IPS-20b (cell line): ENCODE measurements around the gene GLP2R.

ENCODE experiments used
- H3K27ac ChIP-seq: one replicate; pipeline ENCODE4 v1.5.1; 2013; ENCODE audit warnings: low read length
- H3K27me3 ChIP-seq: 2 replicates; pipeline ENCODE4 v1.6.1; 2013; ENCODE audit warnings: mild to moderate bottlenecking, low read length, inconsistent platforms; ENCODE audit not compliant: insufficient read depth
- H3K36me3 ChIP-seq: 2 replicates; pipeline ENCODE4 v1.6.1; 2013; ENCODE audit warnings: low read depth, mild to moderate bottlenecking, inconsistent platforms, low read length, moderate library complexity; ENCODE audit not compliant: insufficient read depth
- H3K4me1 ChIP-seq: 2 replicates; pipeline ENCODE4 v1.6.1; 2013; ENCODE audit warnings: mild to moderate bottlenecking, control low read depth, inconsistent platforms, low read length, moderate library complexity; ENCODE audit not compliant: insufficient read depth
- H3K4me3 ChIP-seq: 2 replicates; pipeline ENCODE4 v1.5.1; 2013; ENCODE audit warnings: mild to moderate bottlenecking, low read length, inconsistent platforms
- H3K9ac ChIP-seq: 2 replicates; pipeline ENCODE4 v1.6.1; 2013; ENCODE audit warnings: low read depth, mild to moderate bottlenecking, inconsistent platforms, low read length, moderate library complexity
- H3K9me3 ChIP-seq: 2 replicates; pipeline ENCODE4 v1.6.1; 2013; ENCODE audit warnings: mild to moderate bottlenecking, low read depth, low read length, inconsistent platforms; ENCODE audit not compliant: insufficient read depth

The GLP2R gene

GRCh38 chr17:9798724-9799123, 27.0 kb upstream of the GLP2R start:
- Histone ChIP-seq H3K36me3 (no peaks in the 10 kb centered on the region), H3K27me3 (no peaks in the 10 kb centered on the region), H3K4me1 (no peaks in the 10 kb centered on the region), H3K9me3 (no peaks in the 10 kb centered on the region), H3K27ac (no peak overlapping the region), H3K4me3 (no peak overlapping the region), H3K9ac (no peak overlapping the region)

GRCh38 chr17:9801505-9801904, 24.2 kb upstream of the GLP2R start:
- H3K9me3 ChIP-seq: no peaks in the 10 kb centered on the region
- H3K27ac ChIP-seq: no peak overlapping the region
- H3K4me1 ChIP-seq: no peaks in the 10 kb centered on the region
- no peak overlapping the region for H3K9ac ChIP-seq
- no peaks in the 10 kb centered on the region for H3K27me3 ChIP-seq
- H3K4me3 ChIP-seq: no peak overlapping the region
- H3K36me3 ChIP-seq: no peaks in the 10 kb centered on the region

GRCh38 chr17:9802294-9802693, 23.4 kb upstream of the GLP2R start:
- H3K27ac ChIP-seq: no peak overlapping the region
- no peaks in the 10 kb centered on the region for H3K9me3 ChIP-seq
- H3K4me1 ChIP-seq: no peaks in the 10 kb centered on the region
- H3K9ac ChIP-seq: no peak overlapping the region
- H3K27me3 ChIP-seq: no peaks in the 10 kb centered on the region
- H3K36me3 ChIP-seq: no peaks in the 10 kb centered on the region
- H3K4me3 ChIP-seq: no peak overlapping the region

GRCh38 chr17:9802697-9803096, 23.0 kb upstream of the GLP2R start:
- no peaks in the 10 kb centered on the region for H3K36me3 ChIP-seq
- no peak overlapping the region for H3K9ac ChIP-seq
- H3K4me3 ChIP-seq: no peak overlapping the region
- no peak overlapping the region for H3K27ac ChIP-seq
- no peaks in the 10 kb centered on the region for H3K27me3 ChIP-seq
- no peaks in the 10 kb centered on the region for H3K9me3 ChIP-seq
- H3K4me1 ChIP-seq: no peaks in the 10 kb centered on the region

GRCh38 chr17:9805769-9806168, 20.0 kb upstream of the GLP2R start:
- no peaks in the 10 kb centered on the region for H3K27me3 ChIP-seq

GRCh38 chr17:9806699-9807098, 19.0 kb upstream of the GLP2R start:
- H3K9me3 ChIP-seq: no peaks in the 10 kb centered on the region
- H3K27ac ChIP-seq: no peak overlapping the region
- H3K36me3 ChIP-seq: no peaks in the 10 kb centered on the region
- no peaks in the 10 kb centered on the region for H3K27me3 ChIP-seq
- H3K4me3 ChIP-seq: no peak overlapping the region
- H3K9ac ChIP-seq: no peak overlapping the region
- H3K4me1 ChIP-seq: no peaks in the 10 kb centered on the region

More at GRCh38 chr17:9805769-9806168, 20.0 kb upstream of the GLP2R start:
- H3K9ac ChIP-seq: no peak overlapping the region
- no peaks in the 10 kb centered on the region for H3K9me3 ChIP-seq
- no peak overlapping the region for H3K4me3 ChIP-seq
- H3K4me1 ChIP-seq: no peaks in the 10 kb centered on the region
- no peak overlapping the region for H3K27ac ChIP-seq
- H3K36me3 ChIP-seq: no peaks in the 10 kb centered on the region

- Histone ChIP-seq H3K9ac (no peak overlapping the region), H3K27ac (no peak overlapping the region)
Observed at GRCh38 chr17:9809409-9809808, 16.3 kb upstream of the GLP2R start.

GRCh38 chr17:9810100-9810949, 15.4 kb upstream of the GLP2R start:
- Histone ChIP-seq H3K4me1 (no peaks in the 10 kb centered on the region), H3K4me3 (no peak overlapping the region), H3K27me3 (no peaks in the 10 kb centered on the region), H3K27ac (no peak overlapping the region), H3K9me3 (no peaks in the 10 kb centered on the region), H3K9ac (no peak overlapping the region), H3K36me3 (no peaks in the 10 kb centered on the region)

More at GRCh38 chr17:9809409-9809808, 16.3 kb upstream of the GLP2R start:
- Histone ChIP-seq H3K27me3 (no peaks in the 10 kb centered on the region), H3K4me1 (no peaks in the 10 kb centered on the region), H3K36me3 (no peaks in the 10 kb centered on the region), H3K4me3 (no peak overlapping the region), H3K9me3 (no peaks in the 10 kb centered on the region)

- no peaks in the 10 kb centered on the region for H3K9me3 ChIP-seq
- no peak overlapping the region for H3K4me3 ChIP-seq
- no peaks in the 10 kb centered on the region for H3K4me1 ChIP-seq
- no peaks in the 10 kb centered on the region for H3K27me3 ChIP-seq
- no peak overlapping the region for H3K9ac ChIP-seq
- no peaks in the 10 kb centered on the region for H3K36me3 ChIP-seq
- H3K27ac ChIP-seq: no peak overlapping the region
Observed at GRCh38 chr17:9811086-9811485, 14.6 kb upstream of the GLP2R start.

- Histone ChIP-seq H3K9ac (no peak overlapping the region), H3K36me3 (no peaks in the 10 kb centered on the region), H3K4me1 (no peaks in the 10 kb centered on the region), H3K27me3 (no peaks in the 10 kb centered on the region), H3K9me3 (no peaks in the 10 kb centered on the region), H3K27ac (no peak overlapping the region), H3K4me3 (no peak overlapping the region)
Observed at GRCh38 chr17:9811537-9811936, 14.2 kb upstream of the GLP2R start.

- no peak overlapping the region for H3K27ac ChIP-seq
- H3K27me3 ChIP-seq: no peaks in the 10 kb centered on the region
- H3K4me1 ChIP-seq: no peaks in the 10 kb centered on the region
- no peak overlapping the region for H3K4me3 ChIP-seq
- H3K36me3 ChIP-seq: no peaks in the 10 kb centered on the region
- no peak overlapping the region for H3K9ac ChIP-seq
- H3K9me3 ChIP-seq: no peaks in the 10 kb centered on the region
Observed at GRCh38 chr17:9813166-9813565, 12.6 kb upstream of the GLP2R start.

- Histone ChIP-seq H3K27ac (no peak overlapping the region), H3K4me1 (no peaks in the 10 kb centered on the region), H3K27me3 (no peaks in the 10 kb centered on the region)
Observed at GRCh38 chr17:9814337-9814945, 11.3 kb upstream of the GLP2R start.

More at GRCh38 chr17:9814337-9814945, 11.3 kb upstream of the GLP2R start:
- no peaks in the 10 kb centered on the region for H3K9me3 ChIP-seq
- H3K36me3 ChIP-seq: no peaks in the 10 kb centered on the region
- no peak overlapping the region for H3K4me3 ChIP-seq
- no peak overlapping the region for H3K9ac ChIP-seq
